ENCODE results near the gene FAM9C.
"Not testable (repeated sequence)": the region's sequence is repeated elsewhere in the genome, so short reads cannot be mapped to it uniquely, and the experiment has no call there.

FAM9C gene

GRCh38 chrX:13043138-13043537, 1.3 kb downstream of the FAM9C start:
- DNase-seq (ENCODE audit: low spot score) = no peak

GRCh38 chrX:13036896-13037295, 7.5 kb downstream of the FAM9C start:
- no peak for DNase-seq (ENCODE audit: low spot score)

GRCh38 chrX:13033193-13033592, 11.2 kb downstream of the FAM9C start:
- no peak for DNase-seq (ENCODE audit: low spot score)

GRCh38 chrX:13029887-13030771, 14.3 kb downstream of the FAM9C start:
- peak; percentile 71 for DNase-seq (ENCODE audit: low spot score)

- DNase-seq (ENCODE audit: low spot score) = no peak
Measured at GRCh38 chrX:13029637-13029886, 14.9 kb downstream of the FAM9C start.

GRCh38 chrX:13028871-13029636, 15.4 kb downstream of the FAM9C start:
- DNase-seq (ENCODE audit: low spot score) = peak; percentile 42

GRCh38 chrX:13026877-13027652, 17.4 kb downstream of the FAM9C start:
- no peak for DNase-seq (ENCODE audit: low spot score)

- no peak for DNase-seq (ENCODE audit: low spot score)
Measured at GRCh38 chrX:13024986-13025385, 19.4 kb downstream of the FAM9C start.

- DNase-seq (ENCODE audit: low spot score) = no peak
Measured at GRCh38 chrX:13023979-13024378, 20.4 kb downstream of the FAM9C start.

GRCh38 chrX:13023567-13023966, 20.9 kb downstream of the FAM9C start:
- DNase-seq (ENCODE audit: low spot score) = no peak

GRCh38 chrX:13022926-13023325, 21.5 kb downstream of the FAM9C start:
- no peak for DNase-seq (ENCODE audit: low spot score)

GRCh38 chrX:13016731-13017130, 27.7 kb downstream of the FAM9C start:
- DNase-seq (ENCODE audit: low spot score) = not testable (repeated sequence)

GRCh38 chrX:13015536-13016236, 28.7 kb downstream of the FAM9C start:
- no peak for DNase-seq (ENCODE audit: low spot score)

GRCh38 chrX:13014111-13015096, 30.0 kb downstream of the FAM9C start:
- DNase-seq (ENCODE audit: low spot score) = no peak

GRCh38 chrX:13013363-13014110, 30.9 kb downstream of the FAM9C start:
- no peak for DNase-seq (ENCODE audit: low spot score)

- DNase-seq (ENCODE audit: low spot score) = no peak
Measured at GRCh38 chrX:13010546-13010945, 33.9 kb downstream of the FAM9C start.

- DNase-seq (ENCODE audit: low spot score) = no peak
Measured at GRCh38 chrX:13009844-13010243, 34.6 kb downstream of the FAM9C start.

GRCh38 chrX:13009273-13009672, 35.1 kb downstream of the FAM9C start:
- no peak for DNase-seq (ENCODE audit: low spot score)

- no peak for DNase-seq (ENCODE audit: low spot score)
Measured at GRCh38 chrX:13008851-13009250, 35.6 kb downstream of the FAM9C start.

GRCh38 chrX:13008189-13008533, 36.3 kb downstream of the FAM9C start:
- no peak for DNase-seq (ENCODE audit: low spot score)
